ENCODE measurements around the gene UBE2O.

Gene UBE2O

DNA sequence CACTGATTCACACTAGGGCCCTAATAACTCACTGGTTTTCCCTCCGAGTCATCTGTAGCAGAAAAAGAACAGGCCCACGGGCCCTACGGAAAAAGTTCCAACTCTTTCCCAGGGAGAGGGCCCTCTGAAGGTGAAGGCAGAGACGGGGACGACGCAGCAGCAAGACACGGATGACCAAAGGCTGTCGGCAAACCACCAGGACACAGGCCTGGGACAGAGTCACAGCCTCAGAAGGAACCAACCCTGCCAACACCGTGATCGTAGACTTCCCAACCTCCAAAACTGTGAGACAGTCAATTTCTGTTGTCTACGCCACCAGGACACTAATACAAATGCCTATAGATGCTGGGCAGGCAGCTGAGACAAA is 73.7 kb downstream of the UBE2O start:
- peaks cover 0 to 30% (median 19%) of the 10 kb centered on the region in 4 donors for H3K4me1 ChIP-seq
- H3K9me3 ChIP-seq, result no peaks in the 10 kb centered on the region
- no peak overlapping the region for H3K27ac ChIP-seq
- TF ChIP-seq, protein P1, sequence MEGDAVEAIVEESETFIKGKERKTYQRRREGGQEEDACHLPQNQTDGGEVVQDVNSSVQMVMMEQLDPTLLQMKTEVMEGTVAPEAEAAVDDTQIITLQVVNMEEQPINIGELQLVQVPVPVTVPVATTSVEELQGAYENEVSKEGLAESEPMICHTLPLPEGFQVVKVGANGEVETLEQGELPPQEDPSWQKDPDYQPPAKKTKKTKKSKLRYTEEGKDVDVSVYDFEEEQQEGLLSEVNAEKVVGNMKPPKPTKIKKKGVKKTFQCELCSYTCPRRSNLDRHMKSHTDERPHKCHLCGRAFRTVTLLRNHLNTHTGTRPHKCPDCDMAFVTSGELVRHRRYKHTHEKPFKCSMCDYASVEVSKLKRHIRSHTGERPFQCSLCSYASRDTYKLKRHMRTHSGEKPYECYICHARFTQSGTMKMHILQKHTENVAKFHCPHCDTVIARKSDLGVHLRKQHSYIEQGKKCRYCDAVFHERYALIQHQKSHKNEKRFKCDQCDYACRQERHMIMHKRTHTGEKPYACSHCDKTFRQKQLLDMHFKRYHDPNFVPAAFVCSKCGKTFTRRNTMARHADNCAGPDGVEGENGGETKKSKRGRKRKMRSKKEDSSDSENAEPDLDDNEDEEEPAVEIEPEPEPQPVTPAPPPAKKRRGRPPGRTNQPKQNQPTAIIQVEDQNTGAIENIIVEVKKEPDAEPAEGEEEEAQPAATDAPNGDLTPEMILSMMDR (IDR thresholded peaks at IDR 0.05), result no peak
- no peaks in the 10 kb centered on the region for H3K36me3 ChIP-seq
- intact Hi-C loops (cut with DNase I; ENCODE audit: low total_unique reads), result no loop called here
- H3K27me3 ChIP-seq, result no peaks in the 10 kb centered on the region
- H3K4me3 ChIP-seq, result no peak overlapping the region
- DNase-seq, result no peak

GRCh38 chr17:76378548-76379274 is 74.2 kb downstream of the UBE2O start:
- Histone ChIP-seq H3K36me3 (no peaks in the 10 kb centered on the region), H3K27me3 (no peaks in the 10 kb centered on the region), H3K27ac (no peak overlapping the region), H3K9me3 (no peaks in the 10 kb centered on the region), H3K4me3 (no peak overlapping the region), H3K4me1 (peaks cover 0 to 27% (median 17%) of the 10 kb centered on the region in 4 donors)
- TF ChIP-seq, protein P1 (IDR thresholded peaks at IDR 0.05), result no peak
- intact Hi-C loops (cut with DNase I; ENCODE audit: low total_unique reads), result no loop called here
- DNase-seq, result no peak

GRCh38 chr17:76376318-76377133 is 76.4 kb downstream of the UBE2O start:
- DNase-seq, result no peak
- no peak overlapping the region for H3K27ac ChIP-seq
- H3K36me3 ChIP-seq, result no peaks in the 10 kb centered on the region
- intact Hi-C loops (cut with DNase I; ENCODE audit: low total_unique reads), result no loop called here
- no peaks in the 10 kb centered on the region for H3K9me3 ChIP-seq
- H3K27me3 ChIP-seq, result no peaks in the 10 kb centered on the region
- H3K4me3 ChIP-seq, result no peak overlapping the region
- H3K4me1 ChIP-seq, result peaks cover 0 to 5% (median 2%) of the 10 kb centered on the region in 4 donors
- TF ChIP-seq, protein P1 (IDR thresholded peaks at IDR 0.05), result no peak

GRCh38 chr17:76371656-76372628 is 81.0 kb downstream of the UBE2O start:
- DNase-seq, result no peak
- H3K27me3 ChIP-seq, result no peaks in the 10 kb centered on the region
- H3K4me3 ChIP-seq, result no peak overlapping the region
- no peaks in the 10 kb centered on the region for H3K9me3 ChIP-seq
- no peaks in the 10 kb centered on the region for H3K36me3 ChIP-seq
- TF ChIP-seq, protein P1 (IDR thresholded peaks at IDR 0.05), result no peak
- intact Hi-C loops (cut with DNase I; ENCODE audit: low total_unique reads), result no loop called here
- no peak overlapping the region for H3K27ac ChIP-seq
- peaks cover 0 to 19% (median 10%) of the 10 kb centered on the region in 4 donors for H3K4me1 ChIP-seq

DNA sequence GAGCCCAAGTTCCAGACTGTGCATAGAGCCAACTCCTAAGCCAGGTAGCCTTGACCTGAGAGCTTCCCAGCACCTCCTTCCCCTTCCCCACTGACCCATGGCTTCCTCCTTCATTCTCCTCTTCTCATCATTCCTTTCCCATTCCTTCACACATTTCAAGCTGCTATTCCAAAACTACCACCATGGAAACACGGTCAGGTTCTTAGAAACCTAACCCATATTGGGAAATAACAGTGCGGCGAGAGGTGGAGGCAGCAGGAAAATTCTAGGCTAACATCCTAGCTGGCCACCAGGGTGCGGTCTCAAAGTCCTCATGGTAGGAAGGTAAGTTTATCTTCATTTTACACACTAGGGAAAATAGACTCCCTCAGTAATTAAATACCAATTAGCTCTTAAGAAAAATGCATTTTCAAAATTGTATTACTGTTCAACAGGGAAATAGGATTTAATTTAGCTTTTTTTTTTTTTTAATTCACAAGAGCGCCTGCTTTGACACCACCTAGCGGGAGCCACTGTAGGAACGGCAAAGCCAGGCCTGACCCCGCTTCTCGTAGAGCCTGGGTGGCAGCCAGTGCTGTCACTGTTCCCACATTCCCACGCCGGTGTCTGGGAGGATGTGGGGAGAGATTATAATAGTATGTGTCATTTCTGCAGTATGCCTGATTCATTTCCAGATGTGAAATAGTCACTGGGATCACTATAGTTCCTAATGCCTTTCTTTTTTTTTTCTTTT is 82.5 kb downstream of the UBE2O start:
- H3K4me3 ChIP-seq, result no peak overlapping the region
- TF ChIP-seq, protein P1 (IDR thresholded peaks at IDR 0.05), result peak; percentile 31 to 43
- H3K4me1 ChIP-seq, result peaks cover 0 to 16% (median 8%) of the 10 kb centered on the region in 4 donors
- intact Hi-C loops (cut with DNase I; ENCODE audit: low total_unique reads), result no loop called here
- no peaks in the 10 kb centered on the region for H3K36me3 ChIP-seq
- H3K9me3 ChIP-seq, result no peaks in the 10 kb centered on the region
- DNase-seq, result peak; percentile 67 to 84
- H3K27ac ChIP-seq, result peak overlapping the region in 1 of 2 donors; percentile 24
- H3K27me3 ChIP-seq, result no peaks in the 10 kb centered on the region
